ENCODE results near the gene REXO5.
"Not testable (repeated sequence)": the region's sequence is repeated elsewhere in the genome, so short reads cannot be mapped to it uniquely, and the experiment has no call there.

The REXO5 gene

DNA sequence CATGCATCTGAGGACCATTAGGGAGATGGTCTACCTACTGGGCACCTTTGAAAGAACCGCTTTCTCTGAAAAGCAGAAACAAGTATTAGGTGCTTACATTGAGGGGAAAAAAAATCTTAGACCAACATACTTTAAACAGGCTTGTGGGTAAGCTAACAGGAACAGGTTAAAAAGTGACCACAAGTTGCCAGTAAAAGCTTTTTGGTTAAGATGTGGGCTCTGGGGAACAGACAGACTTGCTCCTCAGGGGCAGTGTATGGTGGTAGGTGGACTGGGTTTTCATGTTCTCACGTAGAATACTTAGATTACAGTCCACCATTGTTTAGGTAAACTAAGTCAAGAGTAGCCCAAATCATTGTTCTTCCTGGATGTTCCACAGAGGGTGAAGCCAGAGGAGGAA lies 41.2 kb downstream of the REXO5 start:
- DNase-seq (ENCODE audit: low read depth in 2 of 2): no peak

DNA sequence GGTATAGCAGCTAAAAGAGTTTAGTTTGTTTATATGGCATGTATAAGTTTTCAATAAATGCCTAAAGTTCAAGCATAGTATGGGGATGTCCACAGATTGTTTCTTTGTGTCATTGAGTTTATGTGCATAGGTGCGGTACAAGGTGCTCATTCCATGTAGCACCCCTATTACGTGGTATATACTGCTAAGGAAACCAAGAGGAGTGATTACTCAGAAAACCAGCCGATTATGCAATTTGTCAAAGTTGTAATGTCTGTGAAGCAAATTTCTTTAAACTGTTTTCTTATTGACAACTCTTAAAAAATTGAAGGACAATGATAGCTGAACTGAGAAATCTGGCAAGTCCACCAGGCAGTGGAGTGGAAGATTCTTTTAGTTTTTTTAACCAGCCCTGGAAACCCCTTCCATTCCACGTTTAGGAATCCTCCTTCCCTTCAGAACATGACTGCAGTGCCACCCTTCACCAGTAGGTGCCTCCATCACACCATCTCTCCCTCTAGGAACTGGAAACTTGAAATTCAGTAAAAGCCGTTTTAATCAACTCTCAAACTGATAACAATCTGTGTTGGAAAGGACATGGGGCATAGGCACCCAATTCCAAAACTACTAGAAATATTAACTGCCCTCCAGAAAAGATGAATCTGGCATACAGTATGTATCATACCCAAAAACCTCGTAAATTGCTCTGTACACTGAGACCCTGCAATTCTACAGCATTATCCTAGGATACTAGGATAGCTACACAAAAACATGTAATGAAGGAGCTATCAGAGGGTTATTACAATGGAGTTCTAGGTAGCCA lies 43.5 kb downstream of the REXO5 start:
- DNase-seq (ENCODE audit: low read depth in 2 of 2): peak; percentile 22 to 39

DNA sequence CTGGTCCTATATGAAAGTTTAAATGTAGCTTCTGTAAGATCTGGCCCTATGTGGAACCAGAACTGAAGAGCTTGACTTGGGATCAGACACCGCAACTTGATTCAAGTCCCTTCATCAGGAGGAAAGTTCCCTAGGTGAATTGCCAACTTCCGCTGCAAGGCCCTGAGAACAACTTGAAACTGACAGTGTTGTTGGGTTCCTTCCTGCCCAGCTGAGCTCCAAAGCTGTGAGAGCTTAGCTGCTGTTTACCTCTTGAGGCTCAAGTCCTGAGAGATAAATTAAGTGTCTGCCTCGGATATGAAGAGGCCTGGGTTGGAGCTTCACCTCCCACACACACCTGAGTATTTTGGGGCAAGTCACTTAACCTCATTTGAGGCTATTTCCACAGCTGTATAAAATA lies 44.7 kb downstream of the REXO5 start:
- DNase-seq (ENCODE audit: low read depth in 2 of 2): no peak

DNA sequence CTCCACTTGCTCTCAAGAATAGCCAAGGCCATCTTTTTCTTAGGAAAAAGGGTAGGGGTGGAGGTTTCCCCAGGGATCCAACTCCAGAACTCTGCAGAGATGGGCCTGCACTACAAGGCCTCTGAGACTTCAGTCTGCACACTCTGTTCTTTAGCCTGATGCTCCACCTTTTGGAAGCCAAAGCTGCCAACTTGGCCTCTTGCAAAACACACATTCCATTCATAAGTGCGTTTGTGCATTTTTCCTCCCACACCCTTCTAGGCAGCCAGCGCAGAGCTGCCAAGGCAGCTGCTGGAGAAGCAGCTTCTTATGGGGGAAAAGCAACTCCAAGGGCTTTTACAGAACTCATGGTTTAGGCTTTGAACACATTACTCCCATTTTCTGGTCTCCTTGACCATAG lies 45.3 kb downstream of the REXO5 start:
- DNase-seq (ENCODE audit: low read depth in 2 of 2): no peak

DNA sequence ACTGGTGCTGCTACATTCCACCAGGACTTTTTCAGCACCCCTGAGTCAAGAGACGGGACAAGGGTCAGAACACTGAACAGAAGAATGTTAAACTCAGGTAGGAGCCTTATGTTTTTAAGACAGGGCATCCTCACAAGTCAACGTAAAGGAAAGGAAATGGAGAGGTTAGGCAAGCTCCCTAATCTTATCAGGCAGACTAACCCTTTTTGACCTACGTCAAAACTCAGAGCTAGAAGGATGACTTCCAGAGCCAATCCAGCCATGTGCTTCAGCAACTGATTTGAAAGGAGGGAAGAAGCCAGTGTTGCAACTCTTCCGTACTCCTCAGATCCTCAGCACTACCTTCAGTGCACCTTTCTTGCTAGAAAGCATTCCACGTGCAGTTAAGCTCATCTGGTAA lies 46.8 kb downstream of the REXO5 start:
- no peak for DNase-seq (ENCODE audit: low read depth in 2 of 2)

DNA sequence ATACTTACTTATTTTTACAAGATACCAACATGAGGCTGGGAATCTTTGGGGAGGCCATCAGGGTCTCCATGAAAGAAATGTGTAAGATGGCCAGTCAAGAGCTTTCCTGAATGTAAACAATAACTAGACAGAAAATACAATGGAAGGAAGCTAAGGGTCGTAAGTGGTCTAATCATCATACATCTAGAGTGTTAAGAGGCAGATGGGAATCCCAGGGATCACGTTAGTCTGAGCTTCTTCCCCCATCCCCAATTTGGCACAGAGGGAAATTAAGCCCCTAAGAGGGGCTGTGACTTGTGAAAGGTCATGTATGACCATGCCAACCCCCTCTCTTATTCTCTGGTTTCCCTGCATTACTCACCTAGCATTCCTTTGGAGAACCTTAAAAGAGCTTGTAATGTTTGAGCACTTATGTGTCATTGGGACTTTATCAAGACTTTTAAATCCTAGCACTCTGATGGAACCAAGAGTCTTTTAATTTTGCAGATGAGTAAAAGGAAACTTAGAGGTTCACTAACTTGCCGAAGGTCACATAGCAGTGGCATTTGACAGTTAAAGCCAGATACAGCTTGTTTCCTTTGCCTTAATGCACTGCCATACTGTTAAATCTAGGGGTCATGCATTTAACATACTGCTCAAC lies 47.8 kb downstream of the REXO5 start:
- DNase-seq (ENCODE audit: low read depth in 2 of 2): no peak

DNA sequence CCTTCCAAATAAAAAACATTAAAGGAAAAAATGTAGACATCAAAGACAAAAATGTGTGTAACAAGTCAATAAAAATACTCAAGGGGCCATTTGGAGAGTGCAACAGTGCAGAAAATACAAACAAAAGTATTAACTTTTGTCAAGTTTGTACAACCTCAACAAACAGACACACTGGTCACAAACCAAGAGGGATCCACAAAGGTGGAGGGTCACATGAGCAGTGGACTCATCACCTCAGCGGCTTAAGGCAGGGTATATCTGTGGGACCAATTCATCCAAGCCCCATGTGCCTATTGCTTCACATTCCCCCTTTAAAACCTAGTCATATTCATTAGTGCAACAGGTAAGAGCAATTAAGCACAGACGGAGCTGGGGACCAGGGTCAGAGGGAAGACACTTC lies 48.6 kb downstream of the REXO5 start:
- no peak for DNase-seq (ENCODE audit: low read depth in 2 of 2)

DNA sequence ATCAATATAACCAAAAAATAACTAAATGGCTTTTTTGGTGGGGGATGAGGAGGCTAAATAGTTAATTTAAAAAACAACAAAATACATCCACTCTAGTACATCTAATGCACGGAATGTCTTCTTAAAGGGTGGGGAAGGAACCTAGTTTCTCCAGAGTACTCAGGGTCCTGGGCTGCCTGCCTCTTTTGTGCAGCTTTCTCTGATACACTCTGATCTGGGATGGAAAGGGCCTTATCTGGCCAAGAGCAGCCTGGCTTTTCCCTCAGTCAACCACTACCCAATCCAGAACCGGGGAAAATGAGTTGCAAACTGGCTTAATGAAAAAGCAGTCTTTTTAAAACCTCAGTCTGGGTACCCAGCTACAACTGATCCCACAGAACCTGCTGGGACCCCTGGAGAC lies 51.0 kb downstream of the REXO5 start:
- no peak for DNase-seq (ENCODE audit: low read depth in 2 of 2)

DNA sequence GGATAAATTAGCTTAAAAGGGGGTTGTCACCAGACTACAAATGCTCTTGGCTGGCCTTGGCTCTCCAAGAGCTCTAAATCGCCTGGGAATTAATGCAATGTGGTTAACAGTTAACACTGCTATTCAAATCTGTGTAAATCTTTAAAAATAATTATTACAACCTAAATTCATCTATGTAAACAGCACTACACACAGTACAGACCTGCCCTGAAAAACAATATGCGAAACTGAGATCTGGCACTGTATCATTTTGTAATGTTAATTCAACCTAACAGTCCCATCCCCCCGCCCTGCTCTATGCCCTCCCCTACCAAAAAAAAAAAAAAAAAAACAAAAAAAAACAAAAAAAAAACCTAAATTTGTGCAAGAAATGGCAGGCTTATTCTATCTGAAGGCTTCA lies 52.9 kb downstream of the REXO5 start:
- DNase-seq (ENCODE audit: low read depth in 2 of 2): no peak

DNA sequence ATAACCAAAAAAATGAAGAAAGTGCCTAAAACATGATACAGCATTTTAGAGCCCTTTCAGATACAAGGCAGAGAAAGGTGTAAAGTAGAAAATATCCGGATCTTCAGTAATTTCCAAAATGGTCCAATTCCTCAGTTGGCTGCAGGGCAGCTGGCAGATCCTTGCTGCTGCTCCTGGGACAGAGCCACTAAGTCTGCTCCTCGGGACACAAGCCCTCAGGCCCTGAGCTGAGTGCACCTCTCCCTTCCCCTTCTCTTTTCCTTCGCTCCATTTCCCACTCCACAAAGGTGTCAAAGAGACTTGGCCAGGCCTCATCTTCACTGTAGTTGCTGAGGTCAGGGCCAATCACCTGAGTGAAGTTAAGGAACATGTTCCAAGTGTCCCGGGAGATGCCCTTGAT lies 53.4 kb downstream of the REXO5 start:
- DNase-seq (ENCODE audit: low read depth in 2 of 2): no peak

DNA sequence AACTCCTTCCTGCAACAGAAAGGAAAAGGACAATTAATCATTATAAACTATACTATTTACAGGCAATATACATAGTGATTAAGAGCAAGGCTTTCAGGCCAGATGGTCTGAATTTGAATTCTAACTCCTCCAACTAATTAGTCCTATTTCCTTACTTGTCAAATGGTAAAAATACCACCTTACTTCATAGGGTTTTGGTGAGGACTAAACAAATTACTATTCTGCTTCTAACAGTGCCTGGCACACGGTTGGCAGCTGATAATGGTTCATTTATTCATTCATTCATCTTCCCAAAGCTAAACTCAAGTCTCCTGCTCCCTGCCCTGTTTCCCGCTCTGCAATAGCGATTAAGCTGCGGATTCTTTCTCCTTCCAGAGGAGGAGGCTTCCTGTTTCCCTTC lies 54.0 kb downstream of the REXO5 start:
- DNase-seq (ENCODE audit: low read depth in 2 of 2): no peak

DNA sequence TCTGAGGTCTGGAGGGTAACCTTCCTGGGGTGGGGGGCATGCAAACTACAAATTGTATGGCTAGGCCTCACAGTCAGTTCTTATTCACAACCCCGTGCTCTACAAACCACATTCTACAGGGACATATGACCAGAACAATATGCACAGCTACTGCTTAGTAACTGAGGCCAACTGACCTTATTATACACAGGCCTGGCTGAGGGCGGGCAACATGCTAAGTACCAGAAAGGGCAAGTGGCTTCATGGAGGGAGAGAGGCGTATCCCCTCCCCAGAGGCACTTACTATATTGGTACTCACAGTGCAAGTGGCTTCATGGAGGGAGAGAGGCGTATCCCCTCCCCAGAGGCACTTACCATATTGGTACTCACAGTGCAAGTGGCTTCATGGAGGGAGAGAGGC lies 54.7 kb downstream of the REXO5 start:
- DNase-seq (ENCODE audit: low read depth in 2 of 2): not testable (repeated sequence)

DNA sequence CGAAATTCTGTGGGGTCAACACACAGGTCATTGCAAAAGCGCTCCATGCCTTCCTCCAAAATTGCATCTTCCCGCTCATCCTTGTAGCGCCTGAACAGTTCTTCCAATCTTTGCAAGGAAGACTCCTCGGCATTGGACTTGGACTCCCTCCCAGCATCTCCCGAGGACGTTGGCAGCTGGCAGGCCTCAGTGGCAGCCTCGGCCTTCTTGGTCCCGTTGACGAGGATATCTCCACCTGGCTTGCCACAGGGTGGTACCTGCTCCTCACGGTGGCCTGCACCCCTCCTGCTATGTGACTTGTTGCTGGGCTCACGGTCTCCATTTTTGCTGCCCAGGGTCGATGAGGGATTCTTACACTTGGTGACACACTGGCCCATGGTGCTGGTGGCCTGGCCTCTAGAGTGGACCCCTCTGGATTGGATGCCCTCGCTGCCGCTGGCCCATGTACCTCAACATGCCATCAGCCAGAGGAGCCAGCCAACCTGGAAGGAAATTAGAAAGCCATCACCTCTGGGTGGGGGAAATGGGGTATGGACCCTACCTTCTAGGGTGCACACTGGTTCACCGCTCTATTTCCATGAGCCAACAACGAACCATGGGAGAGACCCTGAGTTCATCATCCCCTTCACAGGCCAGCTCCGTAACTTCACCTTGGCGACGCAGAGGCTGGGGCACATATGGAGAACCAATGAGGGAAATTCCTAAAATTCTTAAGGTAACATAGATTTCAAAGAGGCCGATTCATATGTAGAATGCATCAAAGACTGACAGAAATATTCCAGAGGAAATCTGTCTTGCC lies 56.0 kb downstream of the REXO5 start:
- DNase-seq (ENCODE audit: low read depth in 2 of 2): no peak

DNA sequence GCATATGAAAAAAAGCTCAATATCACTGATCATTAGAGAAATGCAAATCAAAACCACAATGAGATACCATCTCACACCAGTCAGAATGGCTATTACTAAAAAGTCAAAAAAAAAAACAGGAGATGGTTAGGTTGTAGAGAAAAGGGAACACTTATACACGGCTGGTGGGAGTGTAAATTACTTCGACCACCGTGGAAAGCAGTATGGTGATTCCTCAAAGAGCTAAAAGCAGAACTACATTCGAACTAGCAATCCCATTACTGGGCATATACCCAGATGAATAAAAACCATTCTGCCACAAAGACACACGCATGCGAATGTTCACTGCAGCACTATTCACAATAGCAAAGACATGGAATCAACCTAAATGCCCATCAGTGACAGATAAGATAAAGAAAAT lies 58.0 kb downstream of the REXO5 start:
- DNase-seq (ENCODE audit: low read depth in 2 of 2): not testable (repeated sequence)

DNA sequence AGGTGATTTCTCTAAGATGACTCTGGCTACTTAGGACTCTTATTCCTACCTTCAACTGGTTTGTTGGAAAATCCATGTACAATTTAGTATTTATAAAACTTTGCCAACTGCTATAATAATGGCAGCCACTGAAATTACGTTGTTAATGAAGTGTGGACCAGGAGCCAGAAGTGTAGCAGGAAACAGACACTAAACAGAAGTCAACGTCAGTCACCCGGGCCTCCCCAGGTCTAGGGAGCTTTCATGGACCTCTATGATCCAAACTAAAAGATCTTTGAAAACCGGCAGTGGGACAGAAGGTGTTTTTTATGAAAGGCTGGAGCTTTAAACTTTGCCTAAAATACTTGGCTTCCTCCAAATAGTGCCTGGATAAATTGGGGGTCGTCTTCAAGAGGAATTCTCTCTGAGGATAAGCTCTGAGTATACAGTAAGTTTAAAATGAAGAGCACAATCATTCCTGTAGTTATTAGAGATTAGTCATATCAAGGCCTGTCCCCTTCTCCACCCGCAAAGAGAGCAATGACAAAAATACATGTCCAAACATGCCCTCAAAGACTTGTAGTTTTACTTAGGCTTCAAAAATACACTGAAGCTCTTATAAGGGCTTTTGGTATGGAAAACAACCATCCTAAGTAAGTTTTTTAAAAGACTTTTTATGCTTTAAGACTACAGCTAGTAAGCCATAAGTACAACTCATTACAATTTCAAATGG lies 59.2 kb downstream of the REXO5 start:
- no peak for DNase-seq (ENCODE audit: low read depth in 2 of 2)

DNA sequence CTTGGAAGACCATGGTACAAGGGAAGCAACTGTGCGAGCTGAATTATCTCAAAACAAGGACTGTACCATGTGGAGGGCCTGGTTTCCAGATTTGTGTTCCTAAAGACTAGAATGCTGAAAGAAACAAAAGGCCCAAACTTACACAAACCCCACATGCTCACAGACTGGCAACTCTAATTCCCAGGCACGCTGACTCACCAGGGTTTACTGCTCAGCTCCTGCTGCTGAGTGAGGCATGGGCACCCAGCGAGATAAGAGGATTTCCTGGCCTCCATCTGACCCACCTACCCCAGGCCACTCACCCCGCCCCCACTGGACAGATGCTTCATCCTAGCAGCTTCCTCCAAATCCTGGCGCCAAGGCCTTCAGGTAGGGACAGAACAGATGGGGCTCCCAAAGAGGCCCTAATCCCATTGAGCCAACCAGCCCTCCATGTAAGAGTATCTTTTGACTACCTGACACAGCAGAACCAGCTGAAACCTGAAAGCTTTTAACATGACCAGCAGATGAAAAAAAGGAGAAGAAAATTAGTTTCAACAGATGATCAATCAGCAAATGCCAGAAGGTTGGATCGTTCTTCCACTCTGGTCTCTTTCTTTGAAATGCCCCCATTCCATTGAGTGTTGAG lies 59.9 kb downstream of the REXO5 start:
- DNase-seq (ENCODE audit: low read depth in 2 of 2): no peak

DNA sequence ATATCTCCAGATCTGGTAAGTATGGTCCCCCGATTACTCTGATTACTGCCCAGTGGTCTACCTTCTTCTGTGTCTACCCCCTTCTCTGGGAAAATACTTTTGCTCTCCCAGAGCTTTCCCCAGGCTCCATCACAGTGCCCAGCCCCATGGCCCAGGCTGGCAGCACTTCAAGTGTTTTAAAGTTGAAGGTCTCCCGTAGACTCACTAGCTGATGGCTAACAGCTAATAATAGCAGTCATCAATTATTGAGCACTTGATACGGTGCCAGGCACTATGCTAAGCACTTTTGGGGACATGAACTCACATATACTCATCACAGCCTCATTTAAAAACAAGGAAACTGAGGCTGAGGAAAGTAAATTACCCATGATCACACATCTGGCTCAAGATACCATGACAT lies 60.5 kb downstream of the REXO5 start:
- DNase-seq (ENCODE audit: low read depth in 2 of 2): no peak

DNA sequence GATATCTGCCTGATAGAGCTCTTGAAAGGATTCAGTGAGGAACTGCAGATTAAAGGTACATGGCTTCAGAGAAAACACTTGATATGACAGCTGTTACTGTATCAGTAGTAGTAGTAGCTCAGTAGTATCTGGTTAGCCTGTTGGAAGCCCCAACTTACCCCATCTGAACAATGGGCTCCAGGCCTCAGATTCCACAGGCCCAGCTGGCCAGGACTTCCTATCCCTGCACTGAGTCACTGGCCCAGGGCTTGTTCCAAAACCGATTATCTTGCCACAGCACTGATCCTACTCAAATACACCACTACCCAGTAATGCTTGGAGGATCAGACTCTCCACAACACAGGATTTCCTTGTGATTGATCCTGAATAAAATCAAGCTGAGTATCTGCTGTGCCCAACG lies 61.3 kb downstream of the REXO5 start:
- DNase-seq (ENCODE audit: low read depth in 2 of 2): no peak

DNA sequence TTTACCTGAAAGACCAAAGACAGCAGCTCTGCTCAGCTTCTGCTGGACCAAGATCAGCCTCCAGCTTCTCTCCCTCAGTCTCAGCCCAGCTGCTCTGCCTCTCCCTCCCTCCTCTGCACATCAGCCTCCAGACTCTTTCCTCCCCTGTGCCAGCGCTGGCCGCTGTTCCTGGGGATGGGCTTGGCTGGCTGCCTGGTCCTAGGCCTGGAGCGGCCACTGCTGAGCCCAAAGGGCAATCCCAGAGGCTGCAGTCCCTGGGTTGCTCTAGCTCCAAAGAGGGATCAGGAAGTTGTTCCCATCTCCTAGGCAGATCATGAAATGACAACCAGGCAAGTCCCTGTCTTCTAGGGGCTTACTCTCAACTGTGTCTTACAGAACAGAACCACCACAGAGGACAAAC lies 62.6 kb downstream of the REXO5 start:
- no peak for DNase-seq (ENCODE audit: low read depth in 2 of 2)

DNA sequence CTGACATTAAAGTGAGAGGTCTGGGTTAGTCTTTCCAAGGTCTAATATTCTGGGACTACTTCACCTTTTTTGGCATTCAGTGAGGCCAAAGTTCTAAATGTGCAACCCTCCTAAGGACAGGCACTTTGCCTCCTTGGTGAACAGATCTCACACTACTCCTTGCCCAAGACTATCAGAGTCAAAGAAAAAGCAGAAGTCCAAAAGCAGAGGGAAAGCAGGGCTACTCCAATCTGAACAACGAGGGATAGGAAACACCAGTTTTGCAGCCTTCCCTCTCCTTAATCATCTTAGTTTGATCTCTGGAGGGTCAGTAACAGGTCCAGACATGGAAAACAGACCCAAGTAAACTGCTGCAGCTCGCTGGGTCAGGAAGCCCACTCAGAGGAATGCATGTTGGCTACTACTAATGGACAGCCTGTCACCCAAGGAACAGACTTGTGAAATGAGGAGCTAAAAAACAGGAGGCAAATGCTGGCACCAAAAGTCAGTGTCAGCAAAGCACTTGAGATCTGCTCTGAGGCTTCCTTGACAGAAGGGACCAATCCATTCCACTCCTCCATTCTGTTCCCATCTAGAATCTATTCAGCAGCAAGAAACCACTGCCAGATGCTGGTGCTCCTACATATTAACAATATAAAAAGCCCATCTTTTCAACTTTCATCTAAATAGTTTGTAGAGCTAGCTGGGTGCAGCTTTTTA lies 63.9 kb downstream of the REXO5 start:
- DNase-seq (ENCODE audit: low read depth in 2 of 2): no peak

DNA sequence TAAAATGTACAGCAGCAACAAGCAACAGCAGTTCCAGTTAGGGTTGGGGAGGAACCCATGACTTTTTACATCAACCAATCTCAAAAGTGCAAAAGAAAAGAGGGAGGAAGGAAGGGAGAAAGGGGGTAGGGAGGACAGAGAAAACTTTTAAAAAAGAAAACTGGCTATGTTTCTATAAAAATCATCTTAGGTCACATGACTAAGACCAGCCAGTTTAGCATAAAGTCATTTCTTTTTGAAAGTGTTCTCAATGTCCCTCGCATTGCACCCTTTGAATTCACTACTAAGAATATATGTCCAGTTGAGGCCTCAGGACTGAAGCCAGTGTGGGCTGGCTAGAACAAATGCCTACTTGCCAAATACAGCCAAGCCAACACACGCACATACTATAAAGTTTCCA lies 64.9 kb downstream of the REXO5 start:
- DNase-seq (ENCODE audit: low read depth in 2 of 2): no peak
